ENCODE measurements around the gene RADIL. TPM values are rescaled to one million over a fixed set of nuclear protein-coding genes. Genes with fewer than 3 reads are reported as not detected.

Gene RADIL
- total and polyA plus RNA-seq, 2 of the 13 experiments (the other 11 are each of a cell fraction or from before 2014, with no cell fraction given): 0.05 to 0.09 TPM

- TF ChIP-seq ZNF124 (CRISPR knock-in tag; IDR thresholded peaks at IDR 0.05) (no peak), CEBPB (IDR thresholded peaks at IDR 0.05; ENCODE audit: borderline replicate concordance, low read depth, low read length) (peak; percentile 84), ZNF121 (CRISPR knock-in tag; IDR thresholded peaks at IDR 0.05) (no peak), KMT2B (CRISPR knock-in tag; IDR thresholded peaks at IDR 0.05) (no peak), ETV5 (CRISPR knock-in tag; IDR thresholded peaks at IDR 0.05; ENCODE audit: borderline replicate concordance) (peak; percentile 28; the same call in 1 of the 2 replicates), IRX3 (CRISPR knock-in tag; IDR thresholded peaks at IDR 0.05; ENCODE audit: borderline replicate concordance, low read depth) (no peak), ZNF430 (CRISPR knock-in tag; IDR thresholded peaks at IDR 0.05) (no peak), ZNF354B (CRISPR knock-in tag; IDR thresholded peaks at IDR 0.05) (no peak), ZNF577 (CRISPR knock-in tag; IDR thresholded peaks at IDR 0.05; ENCODE audit: borderline replicate concordance, low read depth) (no peak), POLR2G (IDR thresholded peaks at IDR 0.05; ENCODE audit: low read depth, low read length) (no peak), ZMYM2 (CRISPR knock-in tag; IDR thresholded peaks at IDR 0.05) (no peak), ZKSCAN5 (CRISPR knock-in tag; IDR thresholded peaks at IDR 0.05) (peak; percentile 94), ZC3H4 (CRISPR knock-in tag; IDR thresholded peaks at IDR 0.05; ENCODE audit: borderline replicate concordance) (no peak), SATB2 (CRISPR knock-in tag; IDR thresholded peaks at IDR 0.05) (no peak), ZMAT3 (CRISPR knock-in tag; conservative IDR thresholded peaks at IDR 0.05) (no peak), RBM22 (optimal IDR thresholded peaks at IDR 0.05; ENCODE audit: low read length) (no peak), MAFF (IDR thresholded peaks at IDR 0.05; ENCODE audit: low read depth, low read length) (no peak), ZNF230 (CRISPR knock-in tag; IDR thresholded peaks at IDR 0.05) (no peak), FOXA1 (IDR thresholded peaks at IDR 0.05) (no peak), FOXA1 (CRISPR knock-in tag; IDR thresholded peaks at IDR 0.05) (no peak), NR2F1 (CRISPR knock-in tag; IDR thresholded peaks at IDR 0.05) (no peak), ZNF687 (CRISPR knock-in tag; IDR thresholded peaks at IDR 0.05) (peak; percentile 72)
- TF ChIP-seq, protein P1, sequence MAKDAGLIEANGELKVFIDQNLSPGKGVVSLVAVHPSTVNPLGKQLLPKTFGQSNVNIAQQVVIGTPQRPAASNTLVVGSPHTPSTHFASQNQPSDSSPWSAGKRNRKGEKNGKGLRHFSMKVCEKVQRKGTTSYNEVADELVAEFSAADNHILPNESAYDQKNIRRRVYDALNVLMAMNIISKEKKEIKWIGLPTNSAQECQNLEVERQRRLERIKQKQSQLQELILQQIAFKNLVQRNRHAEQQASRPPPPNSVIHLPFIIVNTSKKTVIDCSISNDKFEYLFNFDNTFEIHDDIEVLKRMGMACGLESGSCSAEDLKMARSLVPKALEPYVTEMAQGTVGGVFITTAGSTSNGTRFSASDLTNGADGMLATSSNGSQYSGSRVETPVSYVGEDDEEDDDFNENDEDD (CRISPR knock-in tag; IDR thresholded peaks at IDR 0.05; ENCODE audit: borderline replicate concordance): no peak
- TF ChIP-seq, protein P2, sequence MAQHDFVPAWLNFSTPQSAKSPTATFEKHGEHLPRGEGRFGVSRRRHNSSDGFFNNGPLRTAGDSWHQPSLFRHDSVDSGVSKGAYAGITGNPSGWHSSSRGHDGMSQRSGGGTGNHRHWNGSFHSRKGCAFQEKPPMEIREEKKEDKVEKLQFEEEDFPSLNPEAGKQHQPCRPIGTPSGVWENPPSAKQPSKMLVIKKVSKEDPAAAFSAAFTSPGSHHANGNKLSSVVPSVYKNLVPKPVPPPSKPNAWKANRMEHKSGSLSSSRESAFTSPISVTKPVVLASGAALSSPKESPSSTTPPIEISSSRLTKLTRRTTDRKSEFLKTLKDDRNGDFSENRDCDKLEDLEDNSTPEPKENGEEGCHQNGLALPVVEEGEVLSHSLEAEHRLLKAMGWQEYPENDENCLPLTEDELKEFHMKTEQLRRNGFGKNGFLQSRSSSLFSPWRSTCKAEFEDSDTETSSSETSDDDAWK (CRISPR knock-in tag; IDR thresholded peaks at IDR 0.05): no peak
- TF ChIP-seq, protein P3, sequence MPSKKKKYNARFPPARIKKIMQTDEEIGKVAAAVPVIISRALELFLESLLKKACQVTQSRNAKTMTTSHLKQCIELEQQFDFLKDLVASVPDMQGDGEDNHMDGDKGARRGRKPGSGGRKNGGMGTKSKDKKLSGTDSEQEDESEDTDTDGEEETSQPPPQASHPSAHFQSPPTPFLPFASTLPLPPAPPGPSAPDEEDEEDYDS (CRISPR knock-in tag; IDR thresholded peaks at IDR 0.05): no peak
Measured at GRCh38 chr7:4842319-4843064, 41.0 kb downstream of the RADIL start (continued).
